AG04449 (cell line): ENCODE results near the gene AIG1.

Source experiments
- CTCF ChIA-PET: fragments of 350-600 bp; formaldehyde crosslinking; extraction: SDS; loops from one replicate; lab custom pipeline; 2021; ENCODE audit warnings: antibody characterized with exemption; lab: Yijun Ruan, JAX
- POLR2A ChIA-PET: fragments of 400-600, 350-600 bp; formaldehyde crosslinking; extraction: SDS; loops from one replicate; lab custom pipeline; 2020; ENCODE audit warnings: antibody characterized with exemption, inconsistent platforms; lab: Yijun Ruan, JAX
- DNase-seq: peaks from one replicate; pipeline ENCODE4 v3.0.0-alpha.2; 2010; ENCODE audit warnings: low read depth, low spot score
- H3K4me3 ChIP-seq: 2 replicates; pipeline ENCODE4 v1.5.1; 2011; ENCODE audit warnings: low read depth, mild to moderate bottlenecking, control low read depth, low read length
- CTCF ChIP-seq: IDR thresholded peaks from one replicate; pipeline ENCODE4 v1.5.1; 2011; ENCODE audit warnings: mild to moderate bottlenecking, moderate library complexity, low read length, control low read depth, inconsistent platforms; ENCODE audit not compliant: insufficient read depth; ENCODE audit errors: missing control alignments

Gene AIG1

GRCh38 chr6:143115728-143116127 lies 55.0 kb downstream of the AIG1 start:
- no peak overlapping the region for H3K4me3 ChIP-seq
- TF ChIP-seq CTCF, result no peak
- ChIA-PET POLR2A (no interaction called here), CTCF (interaction anchor here (1.0 kb wide), 1 partner anchor 15 kb away, joined by 3 read pairs; no protein-coding TSS in a partner anchor)
- DNase-seq, result no peak

- no peak overlapping the region for H3K4me3 ChIP-seq
- ChIA-PET POLR2A (no interaction called here), CTCF (no interaction called here)
- no peak for DNase-seq
- TF ChIP-seq CTCF, result no peak
These were observed 56.4 kb downstream of the AIG1 start for GRCh38 chr6:143117108-143117507.

GRCh38 chr6:143119260-143119659 lies 58.6 kb downstream of the AIG1 start:
- no peak for DNase-seq
- H3K4me3 ChIP-seq, result no peak overlapping the region
- no peak for TF ChIP-seq CTCF
- ChIA-PET CTCF (no interaction called here), POLR2A (no interaction called here)

- ChIA-PET POLR2A (no interaction called here), CTCF (interaction anchor here (1.2 kb wide), 1 partner anchor 10 kb away, joined by 3 read pairs; no protein-coding TSS in a partner anchor)
- H3K4me3 ChIP-seq, result no peak overlapping the region
- no peak for DNase-seq
- no peak for TF ChIP-seq CTCF
These were observed 62.4 kb downstream of the AIG1 start for GRCh38 chr6:143123081-143123480.

- H3K4me3 ChIP-seq, result no peak overlapping the region
- no peak for TF ChIP-seq CTCF
- POLR2A ChIA-PET, result no interaction called here
- CTCF ChIA-PET, result no interaction called here
- DNase-seq, result no peak
These were observed 63.3 kb downstream of the AIG1 start for GRCh38 chr6:143123941-143124340.

- ChIA-PET POLR2A (interaction anchor here (0.8 kb wide), 1 partner anchor 8 kb away, joined by 3 read pairs; no protein-coding TSS in a partner anchor), CTCF (interaction anchor here (1.1 to 1.6 kb wide), 3 partner anchors 12 to 650 kb away, joined by 3 to 4 read pairs (median 3); no protein-coding TSS in a partner anchor)
- no peak for TF ChIP-seq CTCF
- no peak overlapping the region for H3K4me3 ChIP-seq
- DNase-seq, result peak; percentile 44
These were observed 64.8 kb downstream of the AIG1 start for GRCh38 chr6:143125455-143125854.
